Activated T-cell treated with anti-CD3 and anti-CD28 coated beads for 48 hours (primary cell): Measurements from ENCODE around the gene PCAT6.
A peak's percentile ranks its signal among the peaks of the same experiment; 100 is the strongest.
"Not testable (repeated sequence)": the region's sequence is repeated elsewhere in the genome, so short reads cannot be mapped to it uniquely, and the experiment has no call there.

Experiments
- DNase-seq: peaks from one replicate; pipeline ENCODE4 v3.0.0-alpha.2; 2020; ENCODE audit warnings: low read depth

Gene PCAT6

DNA sequence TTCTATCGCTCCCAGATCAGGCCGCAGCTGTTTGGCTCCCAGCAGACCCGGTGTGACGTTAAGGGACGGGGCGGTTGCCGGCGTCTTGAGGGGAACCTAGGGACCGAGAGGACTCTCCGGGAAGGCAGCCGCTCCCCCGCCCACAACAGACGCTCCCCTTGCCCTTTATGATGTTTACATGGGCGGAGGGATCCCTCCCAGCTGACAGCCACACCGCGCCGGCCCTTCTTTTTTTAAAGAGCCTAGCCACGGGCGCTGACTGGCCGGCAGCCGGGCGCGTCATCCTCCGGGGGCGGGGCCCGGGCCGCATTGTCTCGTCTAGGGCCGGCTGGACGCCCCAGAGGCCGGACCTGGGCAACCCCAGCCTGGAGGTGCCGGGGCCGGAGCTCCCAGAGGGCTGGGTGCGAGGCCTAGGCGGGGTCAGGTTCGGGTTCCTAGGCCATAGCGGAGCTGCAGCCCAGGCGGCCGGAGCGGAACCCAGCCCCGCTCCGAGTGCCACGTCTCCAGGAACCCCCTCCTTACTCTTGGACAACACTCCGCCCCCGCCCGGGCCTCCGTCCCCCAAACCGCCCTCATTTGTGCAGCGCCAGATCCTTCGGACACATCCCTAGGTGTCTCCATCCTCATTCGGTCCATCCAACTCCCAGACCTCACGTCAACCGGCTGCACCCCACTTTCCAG lies at the start of gene PCAT6:
PCAT6 (plus strand) TSS at position 340 of the 681 bp plus-strand sequence.
- DNase-seq = peak; percentile 81

DNA sequence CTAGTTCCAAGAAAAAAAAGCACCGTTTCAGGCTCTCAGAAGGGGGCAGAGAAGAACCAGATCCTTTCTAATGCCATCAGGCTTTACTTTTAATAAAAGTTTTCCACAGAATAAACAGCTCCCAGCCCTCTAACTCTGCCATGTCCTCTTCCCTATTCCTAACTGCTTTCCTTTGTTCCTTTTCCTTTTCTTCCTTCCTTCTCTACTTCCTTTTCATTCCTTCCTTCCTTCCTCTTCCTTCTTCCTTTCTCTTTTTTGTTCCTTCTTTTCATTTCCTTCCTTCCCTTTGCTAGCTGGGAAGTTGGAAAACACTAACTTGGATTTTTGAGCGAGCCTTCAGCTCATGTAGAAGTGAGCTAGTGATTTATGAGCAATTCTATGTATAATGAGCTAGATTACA lies 48.7 kb upstream of the PCAT6 start:
- no peak for DNase-seq

DNA sequence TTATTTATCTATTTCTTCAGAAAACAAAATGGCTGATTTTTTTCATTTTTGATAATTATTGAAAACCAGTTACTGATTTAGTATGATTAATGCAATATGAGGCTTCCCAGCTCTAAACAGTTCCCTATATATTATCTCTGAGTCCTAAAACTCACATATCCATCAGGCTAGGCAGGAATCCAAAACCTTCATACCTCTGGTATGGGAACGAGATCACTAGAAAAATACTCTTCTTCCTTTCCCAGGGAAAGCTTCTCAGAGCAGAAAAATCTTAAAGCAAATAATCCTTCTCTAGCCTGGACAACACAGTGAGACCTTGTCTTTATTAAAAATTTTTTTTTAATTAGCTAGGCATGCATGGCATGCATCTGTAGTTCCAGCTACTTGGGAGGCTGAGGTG lies 45.0 kb upstream of the PCAT6 start:
- DNase-seq = no peak

DNA sequence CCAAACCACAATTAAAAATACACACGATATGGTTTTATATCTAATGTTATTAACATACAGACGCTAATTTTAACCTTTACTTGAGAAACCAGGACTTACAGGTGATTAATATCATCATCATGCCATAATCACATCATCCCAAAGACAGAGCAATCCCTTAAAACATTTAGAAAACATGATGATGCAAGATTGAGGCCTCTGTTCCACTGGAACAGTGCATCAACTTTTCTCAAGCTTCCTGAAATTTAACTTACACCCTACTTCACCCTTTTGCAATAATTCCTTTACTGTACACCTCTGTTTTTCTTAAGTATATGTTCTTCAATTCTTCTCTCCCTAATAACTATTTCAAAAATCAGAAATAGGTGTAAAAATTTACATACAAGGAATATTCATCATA lies 40.6 kb upstream of the PCAT6 start:
- DNase-seq = no peak

DNA sequence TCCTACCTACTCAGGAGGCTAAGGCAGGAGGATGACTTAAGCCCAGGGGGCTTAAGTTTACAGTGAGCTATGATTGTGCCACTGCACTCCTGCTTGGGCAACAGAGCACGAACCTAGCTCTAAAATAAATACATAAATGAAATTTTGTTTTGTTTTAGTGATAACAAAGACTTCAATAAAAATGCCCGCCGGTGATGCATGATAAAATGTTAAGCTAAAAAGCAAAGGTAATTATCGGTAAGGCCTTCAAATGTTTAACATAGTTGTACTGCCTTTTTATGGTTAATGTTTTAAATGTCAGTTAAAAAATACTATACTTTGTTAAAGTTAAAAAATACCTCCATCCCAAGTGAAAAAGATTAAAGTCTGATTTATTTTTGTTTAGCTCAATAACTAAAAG lies 29.6 kb upstream of the PCAT6 start:
- DNase-seq = no peak

DNA sequence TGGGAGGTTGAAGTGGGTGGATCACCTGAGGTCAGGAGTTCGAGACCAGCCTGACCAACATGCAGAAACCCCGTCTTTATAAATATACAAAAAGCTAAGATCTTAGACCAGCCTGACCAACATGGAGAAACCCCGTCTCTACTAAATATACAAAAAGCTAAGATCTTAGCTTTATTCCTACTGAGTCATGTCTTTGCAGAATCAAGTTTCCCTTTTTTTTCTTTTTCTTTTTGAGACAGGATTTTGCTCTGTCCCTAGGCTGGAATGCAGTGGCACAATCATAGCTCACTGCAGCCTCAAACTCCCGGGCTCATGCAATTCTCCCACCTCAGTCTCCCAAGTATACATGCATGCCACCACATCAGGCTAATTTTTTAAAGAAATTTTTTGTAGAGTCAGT lies 23.9 kb upstream of the PCAT6 start:
- no peak for DNase-seq

DNA sequence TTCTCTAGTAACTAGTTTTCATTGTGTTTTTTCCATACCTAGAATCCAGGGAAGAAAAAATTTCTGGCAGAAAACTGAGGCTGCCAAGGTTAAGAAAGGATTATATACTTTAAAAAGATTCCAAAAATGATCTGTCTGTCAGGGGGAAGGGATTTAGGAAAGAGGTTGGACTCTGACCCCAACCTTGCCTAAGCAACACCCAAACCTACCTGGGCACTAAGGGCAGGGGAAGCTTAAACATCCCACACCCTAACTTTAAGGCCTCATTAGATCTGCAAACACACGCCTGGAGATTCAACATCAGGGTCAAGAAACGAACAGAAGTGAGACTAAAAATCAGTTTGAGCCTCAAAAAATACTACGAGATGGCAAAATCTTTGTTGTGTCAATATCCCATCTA lies 22.0 kb upstream of the PCAT6 start:
- no peak for DNase-seq

DNA sequence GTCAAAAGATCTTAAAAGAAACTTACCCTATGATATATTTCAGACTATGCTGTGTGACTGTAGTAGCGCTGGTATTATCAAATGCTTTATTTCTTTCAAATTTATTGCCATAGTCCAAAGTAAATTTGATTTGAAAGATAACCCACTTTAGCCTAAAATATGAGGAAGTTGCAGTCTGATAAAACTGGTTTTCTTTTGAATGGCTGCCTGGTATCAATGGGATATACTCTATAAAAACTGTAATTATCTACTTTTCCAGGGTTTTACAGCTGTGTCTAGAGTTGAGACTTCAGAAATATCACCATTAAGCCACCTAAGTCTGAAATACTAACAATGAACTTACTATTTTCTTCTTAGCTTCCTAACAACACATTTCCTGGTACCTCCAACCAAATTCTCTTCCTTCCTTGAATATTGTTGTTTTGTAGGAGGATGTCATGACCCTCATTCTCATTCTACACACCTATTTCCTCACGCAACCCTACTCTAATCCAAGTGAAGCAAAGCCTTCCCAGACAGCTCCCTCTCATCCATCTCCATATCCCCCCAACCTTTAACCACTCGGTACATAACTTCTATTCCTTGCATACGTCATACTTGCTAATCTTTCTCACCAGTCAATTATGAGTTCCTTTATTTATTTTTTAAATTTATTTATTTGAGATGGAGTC lies 19.5 kb upstream of the PCAT6 start:
- no peak for DNase-seq

DNA sequence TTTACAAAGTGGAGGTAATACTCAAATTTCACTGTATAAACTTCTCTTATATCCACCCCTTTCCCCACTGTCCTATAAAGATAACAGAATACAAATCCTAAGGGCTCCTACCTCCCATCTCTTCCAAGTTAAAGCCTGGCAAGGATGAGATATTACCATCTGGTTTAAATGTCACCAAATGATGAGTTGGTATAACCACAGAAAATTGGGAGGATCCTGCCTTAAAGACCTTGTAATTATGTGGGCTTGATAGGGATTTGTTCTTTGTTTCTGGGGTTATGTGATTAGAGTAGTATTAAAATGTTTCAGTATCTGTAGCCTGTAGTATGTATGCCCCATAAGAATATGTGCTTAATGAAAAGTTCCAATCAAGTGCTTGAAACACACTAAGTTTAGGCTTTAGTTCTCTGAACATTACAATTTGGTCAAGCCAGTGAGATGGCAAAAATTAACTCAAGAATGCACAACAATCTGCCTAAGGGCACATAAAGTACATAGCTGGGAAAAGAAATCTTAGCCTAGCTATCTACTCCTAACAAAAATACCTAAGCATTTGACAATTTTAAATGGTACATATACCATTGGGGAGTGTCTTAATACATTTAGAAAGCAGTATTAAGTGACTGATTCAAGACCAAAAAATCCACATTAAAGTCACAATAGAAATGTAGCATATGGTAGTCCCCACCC lies 16.6 kb upstream of the PCAT6 start:
- DNase-seq = no peak

DNA sequence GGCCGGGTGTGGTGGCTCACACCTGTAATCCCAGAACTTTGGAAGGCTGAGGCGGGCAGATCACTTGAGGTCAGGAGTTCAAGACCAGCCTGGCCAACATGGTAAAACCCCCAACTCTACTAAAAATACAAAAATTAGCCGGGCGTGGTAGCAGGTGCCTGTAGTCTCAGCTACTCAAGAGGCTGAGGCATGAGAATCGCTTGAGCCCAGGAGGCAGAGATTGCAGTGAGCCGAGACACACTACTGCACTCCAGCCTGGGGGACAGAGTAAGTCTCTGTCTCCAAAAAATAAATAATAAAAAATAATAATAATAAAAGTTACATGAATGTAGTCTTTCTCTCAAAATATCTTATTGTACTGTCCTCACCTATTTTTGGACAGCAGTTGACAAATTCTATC lies 15.8 kb upstream of the PCAT6 start:
- DNase-seq = not testable (repeated sequence)

DNA sequence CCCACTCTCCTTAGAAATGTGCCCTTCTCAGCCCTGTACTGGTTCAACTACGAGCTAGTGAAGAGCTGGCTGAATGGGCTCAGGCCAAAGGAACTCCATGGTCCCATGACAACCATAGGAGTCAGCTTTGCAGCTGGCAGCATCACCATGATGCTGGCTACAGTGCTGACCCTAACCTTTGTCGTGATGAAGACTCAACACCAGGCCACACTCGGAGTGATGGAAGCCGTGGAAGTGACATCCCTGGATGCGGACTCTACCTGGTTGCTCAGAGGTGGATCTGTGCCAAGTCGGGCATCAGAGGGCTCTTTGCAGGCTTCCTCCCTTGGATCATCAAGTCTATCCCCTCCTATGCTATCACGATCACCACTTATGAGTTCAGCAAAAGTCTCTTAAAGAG lies 14.1 kb upstream of the PCAT6 start:
- DNase-seq = no peak

DNA sequence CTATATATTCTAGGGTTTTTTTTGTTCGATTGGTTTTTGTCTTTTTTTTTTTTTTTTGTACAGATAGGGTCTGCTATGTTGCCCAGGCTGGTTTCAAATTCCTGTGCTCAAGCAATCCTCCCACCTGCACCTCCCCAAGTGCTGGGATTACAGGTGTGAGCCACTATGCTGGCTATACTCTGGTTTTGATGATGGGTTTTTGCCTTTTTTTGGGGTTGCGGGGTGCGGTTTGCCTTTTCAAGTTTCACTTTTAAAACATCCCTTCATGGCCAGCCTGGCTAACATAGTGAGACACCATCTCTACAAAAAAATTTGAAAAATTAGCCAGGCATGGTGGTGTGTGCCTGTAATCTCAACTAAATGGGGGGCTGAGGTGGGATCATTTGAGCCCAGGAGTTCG lies 12.5 kb upstream of the PCAT6 start:
- no peak for DNase-seq

DNA sequence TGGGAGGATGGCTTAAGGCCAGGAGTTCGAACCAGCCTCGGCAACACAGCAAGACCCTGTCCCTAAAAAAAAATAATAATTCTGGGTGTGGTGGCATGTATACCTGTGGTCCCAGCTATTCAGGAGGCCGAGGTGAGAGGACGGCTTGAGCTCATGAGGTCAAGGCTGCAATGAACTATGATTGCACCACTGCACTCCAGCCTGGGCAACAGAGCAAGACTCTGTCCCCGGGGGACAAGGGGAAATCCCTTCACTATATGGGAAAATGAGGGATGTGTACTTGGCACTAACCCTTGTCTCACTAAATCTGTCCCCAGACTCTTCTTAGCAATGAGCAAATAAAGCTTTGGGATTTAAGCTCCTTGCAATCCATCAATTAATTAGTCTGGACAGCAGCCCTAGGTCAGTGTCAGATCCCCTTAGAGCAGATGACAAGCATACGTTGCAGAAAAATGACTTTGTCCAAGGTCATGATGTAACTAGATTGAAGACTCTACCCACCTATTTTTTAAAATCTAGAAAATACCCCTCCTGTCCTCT lies 11.9 kb upstream of the PCAT6 start:
- no peak for DNase-seq

DNA sequence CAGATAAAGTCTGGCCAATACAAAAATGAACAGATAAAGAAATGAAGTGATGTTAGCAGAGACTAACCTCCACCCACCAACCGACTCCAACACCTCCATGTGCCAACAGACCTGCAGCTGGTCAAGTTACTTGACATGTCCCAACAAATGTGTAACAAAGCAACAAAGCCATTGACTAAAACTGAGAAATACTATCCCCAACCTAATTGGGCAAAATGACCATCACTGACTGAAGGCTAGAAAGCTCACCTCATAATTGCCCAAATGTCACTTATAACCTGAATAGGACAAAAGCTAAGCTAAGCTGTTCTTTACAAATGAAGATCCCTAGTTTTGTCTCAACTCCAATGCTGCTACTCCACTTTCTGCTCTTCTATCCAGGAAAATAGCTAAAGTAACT lies 10.0 kb upstream of the PCAT6 start:
- DNase-seq = no peak

DNA sequence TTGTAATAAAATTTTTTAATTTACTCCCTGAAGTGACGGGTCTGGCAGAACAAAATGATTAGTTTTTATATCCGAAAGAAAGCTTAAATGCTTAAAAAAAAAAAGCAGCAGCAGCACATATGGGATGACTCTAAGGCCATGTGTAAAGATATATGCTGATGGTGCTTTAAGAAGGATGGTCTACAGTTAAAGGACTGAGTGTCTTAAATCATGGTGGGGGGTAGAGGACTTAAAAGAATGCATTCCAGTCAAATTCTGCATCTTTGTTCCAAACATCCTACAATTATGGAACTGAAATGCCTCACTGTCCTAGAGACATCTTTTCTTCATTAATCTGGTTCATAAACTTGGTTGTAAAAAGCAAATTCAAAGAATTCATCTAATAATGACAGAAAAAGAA lies 9.6 kb upstream of the PCAT6 start:
- DNase-seq = no peak

DNA sequence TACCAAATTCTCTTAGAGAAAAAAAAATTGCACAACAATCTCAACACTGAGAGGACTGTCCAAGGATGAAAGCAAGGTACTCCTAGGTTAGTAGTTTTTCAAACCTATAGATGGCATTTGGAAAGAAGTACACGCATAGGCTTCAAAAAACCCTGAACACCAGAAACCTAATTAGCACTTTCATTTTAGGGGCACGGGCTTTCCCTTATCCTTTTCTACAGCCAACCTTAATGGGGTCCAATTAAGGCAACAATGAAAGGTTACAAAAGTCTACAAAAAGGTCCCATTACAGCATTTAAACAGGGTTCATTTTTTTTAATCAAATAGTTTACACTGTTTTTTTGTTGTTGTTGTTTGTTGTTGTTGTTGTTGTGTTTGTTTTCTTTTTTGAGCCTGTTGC lies 8.7 kb upstream of the PCAT6 start:
- no peak for DNase-seq

DNA sequence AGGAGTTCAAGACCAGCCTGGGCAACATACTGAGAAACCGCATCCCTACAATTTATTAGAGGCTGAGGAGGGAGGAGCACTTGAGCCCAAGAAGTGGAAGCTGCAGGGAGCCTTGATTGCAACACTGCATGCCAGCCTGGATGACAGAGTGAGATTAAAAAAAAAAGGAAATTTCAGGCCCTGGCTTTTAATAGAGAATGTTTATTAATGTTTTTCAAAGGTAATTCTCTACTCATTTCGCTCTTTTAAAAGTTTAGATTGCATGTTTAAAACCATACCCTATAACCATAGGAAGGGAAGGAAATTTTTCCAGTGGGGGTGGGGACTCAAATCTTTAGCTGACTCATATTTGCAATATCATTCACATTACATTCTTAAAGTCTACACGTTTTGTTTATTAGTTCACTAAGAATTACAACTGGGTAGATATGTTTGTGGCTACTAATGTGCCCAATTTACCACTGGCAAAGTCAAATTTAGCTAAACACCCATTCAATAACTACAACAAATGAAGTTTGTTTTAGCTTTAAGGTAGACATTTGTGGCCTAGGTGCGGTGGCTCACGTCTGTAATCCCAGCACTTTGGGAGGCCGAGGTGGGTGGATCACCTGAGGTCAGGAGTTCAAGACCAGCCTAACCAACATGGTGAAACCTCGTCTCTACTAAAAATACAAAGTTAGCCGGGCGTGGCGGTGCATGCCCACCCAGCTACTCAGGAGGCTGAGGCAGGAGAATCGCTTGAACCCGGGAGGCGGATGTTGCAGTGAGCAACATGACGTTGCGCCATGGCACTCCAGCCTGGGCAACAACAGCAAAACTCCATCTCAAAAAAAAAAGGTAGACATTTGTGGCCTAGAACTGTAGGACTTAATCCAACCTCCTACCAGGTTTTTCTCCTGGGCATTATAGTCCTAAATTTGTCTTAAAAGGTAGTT lies 7.5 kb upstream of the PCAT6 start:
- DNase-seq = no peak

DNA sequence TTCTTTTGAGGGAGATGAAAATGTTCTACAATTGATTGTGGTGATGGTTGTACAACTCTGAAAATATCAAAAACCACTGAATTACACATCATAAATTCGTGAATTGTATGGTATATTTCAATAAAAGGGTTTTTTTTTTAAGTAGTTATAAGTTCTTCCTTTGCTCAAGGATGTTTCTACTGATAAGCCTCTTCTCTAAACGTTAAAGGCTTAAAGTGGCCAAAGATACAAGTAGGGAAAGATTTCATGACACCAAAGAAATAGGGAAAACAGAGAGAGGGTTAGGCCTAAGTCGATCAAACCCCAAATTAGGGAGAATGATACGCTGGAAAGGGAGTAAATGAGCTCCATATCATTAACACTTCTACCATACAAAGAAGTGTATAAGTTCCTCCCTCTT lies 6.6 kb upstream of the PCAT6 start:
- no peak for DNase-seq

DNA sequence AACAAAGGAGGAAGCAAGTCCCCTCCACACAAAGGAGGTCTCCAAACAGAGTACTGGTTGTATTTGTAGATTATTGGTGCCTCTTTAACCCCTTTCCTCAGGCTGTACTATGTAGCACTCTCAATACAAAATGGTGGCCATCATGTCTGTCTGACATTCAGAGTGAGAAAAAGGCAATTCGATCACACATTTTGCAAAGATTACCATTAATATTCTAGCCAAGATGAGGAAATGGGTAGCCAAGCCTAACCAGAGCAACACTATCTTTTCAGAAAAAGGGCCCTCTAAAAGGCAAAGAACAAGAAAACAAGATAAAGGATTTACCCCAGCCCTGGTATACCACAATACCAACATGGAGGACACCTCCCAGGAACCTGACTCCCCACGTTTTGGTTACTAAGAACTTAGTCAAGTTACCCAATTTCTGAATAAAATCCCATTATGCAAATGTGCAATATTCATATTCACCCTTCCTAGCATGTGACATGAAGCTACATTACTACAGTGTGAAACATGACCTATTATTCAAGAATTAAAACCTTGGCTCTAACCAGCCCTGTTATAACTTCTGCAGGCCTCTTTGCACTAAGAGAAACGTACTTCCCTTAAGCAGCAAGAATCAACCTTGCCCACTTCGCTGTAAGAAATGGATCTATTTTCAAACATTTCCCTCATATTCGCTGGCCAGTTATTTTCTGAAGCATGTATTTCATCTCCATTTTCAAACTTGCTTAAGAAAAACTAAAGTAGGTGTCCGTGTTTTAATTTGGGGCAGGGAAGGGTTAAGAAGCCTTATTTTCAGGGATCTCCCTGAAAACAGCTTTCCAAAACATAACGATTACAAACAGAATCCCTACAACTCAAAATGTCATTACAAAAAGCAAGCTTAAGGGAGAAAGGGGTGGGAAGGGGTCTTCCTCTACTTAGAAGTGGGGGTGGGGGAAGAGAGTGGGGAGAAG lies 4.6 kb upstream of the PCAT6 start:
- DNase-seq = no peak

DNA sequence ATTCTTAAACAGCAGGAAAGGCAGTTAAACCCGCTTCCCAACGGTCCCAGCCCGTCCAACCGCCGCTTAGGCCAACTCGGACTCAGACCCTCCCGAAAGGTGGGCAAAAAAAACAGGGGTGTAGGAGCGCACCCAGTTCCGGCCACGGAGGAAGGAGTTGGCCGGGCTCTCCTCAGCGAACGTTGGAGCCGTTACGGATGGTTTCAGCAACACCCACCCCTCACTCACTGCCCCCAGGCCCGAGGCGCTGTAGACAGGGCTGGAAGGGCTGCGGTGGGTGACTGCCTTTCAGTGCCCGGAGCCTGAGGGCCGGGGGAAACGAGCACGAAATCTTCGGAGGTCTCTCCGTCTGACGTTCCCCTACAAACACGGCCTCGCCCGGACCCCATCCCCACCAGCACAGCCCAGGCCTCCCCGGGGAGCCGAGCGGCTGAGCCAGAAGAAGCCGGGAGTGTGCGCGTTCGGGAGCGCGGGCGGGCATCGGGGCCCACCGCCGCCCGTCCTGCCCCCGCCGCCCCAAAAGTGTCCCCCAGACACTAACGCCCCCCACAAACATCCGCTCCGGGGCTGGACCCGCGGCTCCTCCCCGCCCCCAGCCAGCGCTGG lies 3.8 kb upstream of the PCAT6 start:
- peak; percentile 15 for DNase-seq
